Stimulated activated CD4-positive, alpha-beta T cell treated with anti-CD3 and anti-CD28 coated beads, Interleukin-4, amount 100 ng/mL, for 48 hours (primary cell): ENCODE data around the gene TMIGD1.

ENCODE experiments used
- DNase-seq, 2 donors: peaks; one replicate each; pipeline ENCODE4 v3.0.0-alpha.2; 2020; ENCODE audit warnings: low read depth in 2 of 2

The TMIGD1 gene

GRCh38 chr17:30290696-30291542 lies 42.9 kb downstream of the TMIGD1 start:
- DNase-seq: peak; percentile 11 to 27

GRCh38 chr17:30290077-30290476 lies 43.8 kb downstream of the TMIGD1 start:
- no peak for DNase-seq

GRCh38 chr17:30279156-30279555 lies 54.7 kb downstream of the TMIGD1 start:
- DNase-seq: no peak

GRCh38 chr17:30278032-30278431 lies 55.8 kb downstream of the TMIGD1 start:
- no peak for DNase-seq

GRCh38 chr17:30275911-30276310 lies 57.9 kb downstream of the TMIGD1 start:
- no peak for DNase-seq

GRCh38 chr17:30274887-30275286 lies 59.0 kb downstream of the TMIGD1 start:
- DNase-seq: no peak

GRCh38 chr17:30273373-30273772 lies 60.5 kb downstream of the TMIGD1 start:
- DNase-seq: no peak

GRCh38 chr17:30271102-30271501 lies 62.8 kb downstream of the TMIGD1 start:
- DNase-seq: no peak

GRCh38 chr17:30267625-30268024 lies 66.2 kb downstream of the TMIGD1 start:
- DNase-seq: no peak
